ENCODE measurements around the gene KRT24.

The KRT24 gene

DNA sequence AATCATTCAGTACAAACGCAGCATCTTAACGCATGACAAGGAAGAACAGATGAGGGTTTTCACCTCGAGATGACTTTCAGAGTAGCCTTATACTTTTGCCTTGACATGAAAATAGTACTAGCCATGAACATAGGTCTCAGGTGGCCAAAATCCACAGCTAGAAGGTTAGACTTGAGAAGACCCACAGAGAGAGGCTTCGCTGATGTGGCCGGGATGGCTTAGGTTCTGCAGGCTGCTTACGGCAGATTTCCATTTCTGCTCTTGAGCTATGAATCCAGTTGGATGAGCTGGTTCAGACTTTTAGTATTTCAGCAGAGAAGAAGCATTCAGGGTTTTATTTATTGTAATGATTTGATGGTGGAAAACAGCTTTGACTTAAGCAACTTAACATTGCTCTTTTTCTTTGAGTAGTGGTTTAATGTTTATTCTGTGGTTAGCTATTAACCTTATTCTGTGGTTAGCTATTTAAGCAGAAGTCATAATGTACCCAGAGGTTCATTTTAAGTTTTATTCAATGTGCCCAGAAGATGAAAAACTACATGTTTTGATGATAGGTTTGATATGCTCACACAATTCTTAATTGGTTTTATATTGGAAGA is 7.6 kb downstream of the KRT24 start:
- no peak for DNase-seq (ENCODE audit: low read depth in 3 of 3)

DNA sequence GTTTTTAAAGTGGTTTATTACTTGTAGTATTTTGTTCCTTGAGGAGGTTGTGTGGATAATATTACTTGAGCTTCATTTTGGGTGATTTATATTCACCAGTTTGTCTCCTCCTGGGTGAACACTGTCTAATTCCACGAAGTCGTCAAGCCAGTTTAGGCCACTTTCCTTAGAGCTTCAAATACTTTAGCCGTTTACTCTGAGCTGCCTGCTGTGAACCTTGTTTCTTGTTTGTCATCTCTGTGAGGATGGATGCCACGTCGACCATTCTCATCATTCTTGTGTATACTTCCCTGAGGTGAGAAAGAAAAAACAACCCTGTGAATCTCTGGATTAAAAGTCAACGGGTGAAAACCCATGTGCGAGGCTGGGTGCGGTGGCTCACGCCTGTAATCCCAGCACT is 9.0 kb downstream of the KRT24 start:
- DNase-seq (ENCODE audit: low read depth in 3 of 3), result no peak

DNA sequence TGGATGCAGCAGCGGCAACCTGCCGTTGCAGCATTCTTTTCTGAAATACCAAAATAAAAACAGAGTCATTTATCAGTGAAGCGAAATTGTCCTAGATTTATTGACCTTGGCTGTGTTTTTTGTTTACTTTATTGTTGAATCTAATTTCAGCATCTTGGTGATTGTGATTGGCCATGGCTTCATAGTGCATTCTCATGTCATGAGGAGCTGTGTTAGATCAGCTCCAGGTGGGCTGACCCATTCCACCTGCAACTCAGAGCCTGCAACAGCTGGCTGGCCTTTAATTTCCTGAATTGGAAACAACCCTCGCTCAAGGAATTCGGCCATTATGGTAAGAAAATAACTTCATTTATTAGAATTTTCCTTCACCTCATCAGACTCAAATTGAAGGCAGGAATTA is 16.4 kb downstream of the KRT24 start:
- DNase-seq (ENCODE audit: low read depth in 3 of 3), result no peak

DNA sequence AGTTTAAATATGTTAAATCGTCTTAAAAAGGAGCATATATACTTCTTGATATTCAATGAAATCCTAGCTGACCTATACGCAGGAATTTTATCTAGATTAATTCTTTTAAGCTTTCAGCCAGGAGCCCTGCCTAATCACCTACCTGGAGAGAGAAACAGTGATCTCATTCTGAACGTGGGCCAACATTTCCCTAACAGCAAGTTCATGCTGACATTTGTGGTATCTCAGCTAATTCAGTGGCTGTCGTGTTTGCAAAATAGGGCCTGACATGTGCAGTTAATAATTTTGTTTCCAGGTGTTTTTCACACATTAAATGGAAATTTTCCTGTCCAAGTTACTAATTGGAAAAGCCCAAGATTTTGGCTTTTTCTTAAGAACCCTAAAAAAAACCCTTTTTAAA is 17.4 kb downstream of the KRT24 start:
- DNase-seq (ENCODE audit: low read depth in 3 of 3), result no peak

DNA sequence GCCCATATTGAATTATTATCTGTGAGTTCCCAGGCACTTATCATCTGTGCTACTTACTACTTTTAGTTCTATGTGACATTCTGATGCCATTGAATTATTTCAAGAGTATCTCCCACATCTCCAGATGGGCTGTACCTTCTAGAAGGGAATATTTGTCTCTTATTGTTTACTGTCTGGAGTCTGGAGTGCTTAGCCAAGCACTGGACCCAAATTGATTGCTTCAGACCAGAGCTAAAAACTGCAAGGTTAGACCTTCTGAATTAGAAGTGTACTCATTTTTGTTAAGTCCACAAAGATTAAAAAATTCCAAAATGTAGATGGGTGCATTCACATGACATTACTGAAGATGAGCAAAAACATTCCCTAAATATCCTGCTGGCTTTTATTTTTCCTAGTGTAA is 22.6 kb downstream of the KRT24 start:
- no peak for DNase-seq (ENCODE audit: low read depth in 3 of 3)

DNA sequence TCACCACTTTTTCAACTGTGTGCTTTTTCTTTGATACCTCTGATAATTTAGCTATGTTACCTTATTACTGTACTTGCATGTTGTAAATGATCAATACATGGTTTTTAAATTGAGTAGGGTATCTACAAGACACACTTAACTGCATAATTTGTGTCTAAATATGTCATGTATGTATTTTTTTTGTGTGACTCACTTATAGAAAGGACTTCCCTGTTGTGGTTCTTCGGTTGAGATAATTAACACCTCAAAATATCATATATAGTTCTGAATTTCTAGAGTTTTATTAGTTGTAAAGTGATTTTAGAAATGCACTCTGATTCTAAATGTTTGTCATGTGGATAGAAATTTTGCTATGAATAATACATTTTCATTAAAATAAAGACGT is 24.0 kb downstream of the KRT24 start:
- DNase-seq (ENCODE audit: low read depth in 3 of 3), result no peak

DNA sequence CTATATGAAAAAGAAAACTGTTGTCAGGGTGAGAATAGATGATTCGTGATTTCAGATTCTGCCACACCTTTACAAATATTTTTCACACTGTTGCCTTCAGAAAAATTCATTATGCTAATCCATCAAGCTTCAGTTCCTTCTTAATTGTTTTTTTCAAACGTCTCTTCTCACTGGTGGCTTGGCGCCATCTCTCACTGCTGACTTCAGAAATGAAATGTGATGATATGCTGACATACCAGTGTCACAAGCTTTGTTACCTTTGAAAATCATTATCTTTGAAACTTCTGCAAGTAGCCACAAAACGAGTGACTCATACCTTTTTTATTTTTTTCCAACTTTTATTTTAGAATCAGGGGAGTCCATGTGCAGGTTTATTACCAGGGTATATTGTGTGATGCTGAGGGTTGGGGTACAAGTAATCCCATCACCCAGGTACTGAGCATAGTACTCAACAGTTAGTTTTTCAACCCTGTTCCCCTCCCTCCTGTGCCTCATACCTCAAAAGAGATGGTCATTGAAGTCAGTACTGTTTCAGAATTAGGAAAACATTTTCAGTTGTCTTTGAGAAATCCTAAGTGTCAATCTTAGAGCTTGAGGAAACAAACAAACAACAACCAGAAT is 24.5 kb downstream of the KRT24 start:
- DNase-seq (ENCODE audit: low read depth in 3 of 3), result no peak

DNA sequence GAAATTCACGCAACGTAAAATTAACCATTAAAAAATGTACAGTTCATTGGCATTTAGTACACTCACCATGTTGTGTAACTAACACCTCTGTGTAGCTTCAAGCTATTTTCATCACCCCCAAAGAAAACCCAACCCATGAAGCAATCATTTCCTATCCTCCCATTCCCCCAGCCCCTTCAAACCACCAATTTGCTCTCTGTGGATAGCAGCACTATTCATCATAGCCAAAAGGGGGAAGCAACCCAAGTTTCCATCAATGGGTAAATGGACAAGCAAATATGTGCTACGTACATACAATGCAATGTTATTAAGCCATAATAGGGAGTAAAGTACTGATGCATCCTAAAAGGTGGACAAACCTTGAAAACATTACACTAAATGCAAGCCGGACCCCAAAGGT is 27.6 kb downstream of the KRT24 start:
- no peak for DNase-seq (ENCODE audit: low read depth in 3 of 3)

DNA sequence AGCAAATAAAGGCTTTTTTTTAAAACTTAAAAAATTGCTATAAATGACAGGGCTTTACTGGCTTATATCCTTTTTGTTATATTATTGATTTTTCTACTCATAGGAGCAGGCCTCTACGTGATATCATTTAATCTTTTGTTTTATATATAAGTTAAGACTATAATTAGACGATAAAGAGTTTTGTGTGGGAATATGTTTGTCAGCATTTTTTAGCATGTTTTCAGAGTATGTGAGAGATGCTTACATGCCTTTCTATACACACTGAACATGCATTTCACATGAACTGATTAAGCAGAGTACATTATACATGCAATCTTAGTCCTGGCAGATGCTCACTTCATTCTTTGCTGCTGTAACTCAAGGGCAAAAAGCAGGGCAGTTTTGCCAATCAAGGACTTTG is 30.9 kb downstream of the KRT24 start:
- DNase-seq (ENCODE audit: low read depth in 3 of 3), result no peak

DNA sequence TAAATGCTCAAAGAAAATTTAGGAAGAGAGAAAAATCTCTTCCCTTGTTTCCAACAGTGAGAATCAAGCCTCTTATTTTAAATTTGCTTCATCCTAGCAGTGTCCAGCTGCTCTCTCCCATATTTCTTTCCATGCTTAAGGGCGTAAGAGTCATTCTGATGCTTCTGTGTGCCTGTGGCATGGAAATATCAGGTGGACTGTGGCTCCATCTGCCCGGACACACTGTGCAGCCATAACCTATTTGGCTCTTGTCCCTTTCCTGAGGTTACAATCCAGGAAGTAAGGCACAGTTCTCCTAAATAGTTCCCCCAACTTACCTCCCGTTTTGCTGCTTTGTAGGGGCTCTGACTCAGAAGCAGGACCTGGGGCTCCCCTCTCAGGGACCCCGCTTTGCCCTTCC is 32.3 kb downstream of the KRT24 start:
- DNase-seq (ENCODE audit: low read depth in 3 of 3), result no peak

DNA sequence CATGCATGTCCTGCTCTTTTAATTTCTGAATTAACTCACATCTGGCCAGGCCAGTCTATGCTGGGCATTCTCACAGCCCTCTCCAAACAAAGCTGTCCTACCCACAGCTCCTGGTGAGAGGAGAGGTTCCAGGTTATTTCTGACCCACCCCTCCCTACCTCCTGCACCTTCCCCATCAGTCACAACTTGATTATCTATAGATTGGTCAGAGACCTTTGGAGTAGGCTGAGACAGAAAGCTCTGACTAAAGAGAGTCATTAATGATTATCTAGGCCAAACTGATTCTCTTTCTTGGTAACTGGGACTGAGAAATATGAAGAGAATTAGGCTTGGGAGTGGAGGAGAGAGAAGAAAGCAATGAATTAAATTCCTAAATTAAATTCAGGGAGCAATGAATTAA is 37.2 kb downstream of the KRT24 start:
- DNase-seq (ENCODE audit: low read depth in 3 of 3), result no peak

DNA sequence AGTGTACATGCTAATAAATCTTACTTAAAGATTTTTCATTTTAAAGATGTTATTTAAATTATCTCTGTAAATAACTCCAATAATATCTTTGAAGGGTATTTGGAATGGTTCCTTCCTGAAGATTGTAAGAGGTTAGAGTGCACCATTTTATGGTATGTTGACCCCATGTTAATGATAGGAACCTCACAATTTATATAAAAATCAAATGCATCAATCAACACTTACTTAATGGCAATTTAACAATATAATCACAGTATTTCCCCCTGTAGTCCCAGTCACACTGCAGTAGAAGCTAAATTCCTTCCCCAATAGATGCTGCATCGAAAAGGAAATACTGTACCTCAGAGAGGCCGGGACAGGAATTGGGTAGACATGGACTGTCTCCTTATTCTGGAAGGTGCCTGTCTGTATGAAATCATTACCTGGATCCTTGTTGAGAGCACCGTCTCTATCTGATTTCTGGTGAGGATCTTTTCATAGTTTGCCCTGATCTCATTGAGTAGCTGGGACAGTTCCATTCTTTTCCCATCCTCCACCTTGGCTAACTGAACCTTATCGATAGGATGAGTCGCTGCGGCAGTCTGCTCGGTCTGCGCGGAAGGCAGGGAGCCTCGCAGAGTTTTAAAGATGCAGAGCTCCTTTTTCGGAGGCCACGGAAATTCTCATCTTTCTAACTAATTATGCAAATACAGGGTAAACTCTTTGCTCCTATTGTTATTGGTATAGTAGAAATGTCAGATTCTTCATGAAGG is 38.8 kb downstream of the KRT24 start, which contains the start of gene KRT222:
TSS of gene KRT222 (minus strand) at position 596 of the 752 bp plus-strand sequence. CDS start at position 518, 78 bp downstream.
- DNase-seq (ENCODE audit: low read depth in 3 of 3), result no peak

DNA sequence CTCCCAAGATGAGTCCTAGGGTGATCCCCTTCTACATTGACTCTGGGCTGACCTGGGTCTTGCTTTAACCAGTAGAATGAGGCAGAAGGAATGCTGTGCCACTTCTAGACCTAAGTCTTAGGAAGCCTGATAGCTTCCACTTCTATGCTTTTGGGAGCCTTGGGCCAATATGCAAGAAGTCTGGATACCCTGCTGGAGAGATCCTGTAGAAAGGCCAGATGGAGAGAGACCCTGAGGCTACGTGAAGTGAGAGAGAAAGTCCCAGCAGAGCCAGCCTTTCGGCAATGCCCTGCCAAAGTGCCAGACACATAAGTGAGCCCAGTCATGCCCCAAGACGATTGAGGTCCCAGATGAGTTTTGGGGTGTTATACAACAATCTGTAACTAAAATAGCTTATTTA is 40.3 kb downstream of the KRT24 start:
- DNase-seq (ENCODE audit: low read depth in 3 of 3), result no peak

DNA sequence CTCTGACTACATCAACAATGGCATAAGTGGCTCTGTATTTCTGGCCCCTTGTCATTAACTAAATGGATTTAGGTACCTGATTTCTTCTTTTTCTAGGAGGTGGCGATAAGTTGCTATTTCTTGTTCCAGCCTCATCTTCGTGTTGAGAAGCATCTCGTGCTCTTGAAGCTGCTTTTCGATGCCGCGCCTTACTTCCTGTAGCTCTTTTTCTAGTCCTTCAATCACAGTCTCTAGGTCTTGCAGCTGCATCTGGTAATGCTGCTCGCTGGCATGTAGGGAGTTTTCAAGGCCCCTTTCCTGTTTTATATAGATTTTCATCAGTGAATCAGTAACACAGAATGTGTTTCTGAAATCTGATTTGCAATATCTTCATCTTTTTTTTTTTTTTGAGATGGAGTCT is 43.6 kb downstream of the KRT24 start:
- no peak for DNase-seq (ENCODE audit: low read depth in 3 of 3)

DNA sequence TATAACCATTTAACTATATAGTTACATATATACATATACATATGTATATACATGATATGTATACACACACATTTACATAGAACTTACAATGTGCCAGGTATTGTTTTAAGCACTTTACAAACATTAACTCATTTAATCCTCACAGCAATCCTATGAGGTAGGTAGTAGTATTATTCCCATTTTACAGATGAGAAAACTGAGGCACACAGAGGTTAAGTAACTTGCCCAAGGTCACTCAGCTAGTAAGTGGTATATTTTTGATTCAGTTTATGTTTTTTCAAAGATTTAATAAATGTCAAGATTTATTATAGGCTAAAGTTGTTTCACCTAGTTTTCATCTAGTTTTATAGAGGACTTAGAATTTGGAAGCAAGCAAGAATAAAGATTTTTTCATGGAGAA is 45.2 kb downstream of the KRT24 start:
- DNase-seq (ENCODE audit: low read depth in 3 of 3), result no peak

DNA sequence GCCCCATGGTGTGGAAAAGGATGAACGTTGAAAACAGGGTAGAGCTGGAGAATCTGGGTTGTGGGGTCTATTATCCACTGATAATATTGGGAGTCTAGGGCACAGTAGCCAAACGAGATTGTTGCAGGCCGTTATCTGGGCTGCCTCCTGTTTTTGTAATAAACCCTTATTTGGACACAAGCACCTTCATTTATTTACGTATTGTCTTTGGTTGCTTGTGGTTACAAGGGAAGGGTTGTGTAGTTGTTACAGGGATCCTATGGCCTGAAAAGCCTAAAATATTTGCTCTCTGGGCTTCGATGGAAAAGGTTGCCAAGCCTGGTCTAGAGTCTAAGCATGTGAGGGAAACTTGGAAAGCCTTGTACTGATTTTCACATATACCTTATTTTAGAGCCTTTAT is 51.6 kb downstream of the KRT24 start:
- no peak for DNase-seq (ENCODE audit: low read depth in 3 of 3)

DNA sequence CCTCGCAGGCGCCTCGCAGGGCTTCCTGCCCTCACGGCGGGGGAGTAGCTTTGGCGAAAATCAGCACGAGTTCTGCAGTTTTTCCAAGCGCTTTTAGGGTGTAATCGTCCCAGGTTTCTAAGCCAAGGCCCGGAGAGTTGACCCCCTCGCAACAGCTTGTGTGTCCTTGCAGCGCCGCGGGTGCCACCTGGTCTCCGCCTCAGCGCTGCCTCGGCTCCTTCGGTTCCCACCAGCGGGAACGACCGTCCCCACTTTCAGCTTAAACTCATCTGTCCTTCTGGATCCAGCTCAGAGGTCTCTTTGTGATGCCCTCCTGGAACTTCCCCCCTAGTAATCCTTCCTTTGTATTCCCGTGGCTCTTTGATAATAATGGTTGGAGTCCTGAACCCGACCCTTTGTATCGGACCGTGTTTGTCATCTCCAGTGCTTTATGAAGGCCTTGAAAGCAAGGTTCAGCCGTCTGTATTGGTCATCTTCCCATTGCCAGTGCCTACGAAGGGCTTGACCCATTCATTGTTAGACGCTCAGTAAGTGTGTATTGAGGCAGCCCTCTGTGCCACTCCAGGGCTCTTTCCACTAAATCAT is 55.1 kb downstream of the KRT24 start:
- peak in 1 of 3 experiments; percentile 0 for DNase-seq (ENCODE audit: low read depth in 3 of 3)

Measured in stimulated activated CD4-positive, alpha-beta T cell treated with anti-CD3 and anti-CD28 coated beads, TNF-alpha, amount 100 ng/mL, for 4 hours (primary cell).